ENCODE data around the gene KDM6B. TPM values are rescaled to one million over a fixed set of nuclear protein-coding genes. Genes with fewer than 3 reads are reported as not detected.

KDM6B gene
- total and polyA plus RNA-seq, 4 donors = 2.5 to 11.5 (median 3.3) TPM

- Histone ChIP-seq H3K36me3 (ENCODE audit: control insufficient read depth in 4 of 4, insufficient read depth in 3 of 4, low read depth in 1 of 4, low read length in 3 of 4) (peaks cover 22 to 54% (median 30%) of the 10 kb centered on the region in 4 donors), H3K9me3 (ENCODE audit: control insufficient read depth in 4 of 4, low read length in 3 of 4) (no peaks in the 10 kb centered on the region), H3K27me3 (ENCODE audit: control insufficient read depth in 4 of 4, insufficient read depth in 4 of 4, low read length in 3 of 4) (no peaks in the 10 kb centered on the region), H3K4me3 (ENCODE audit: low read depth in 1 of 3, low read length in 3 of 3) (no peak overlapping the region), H3K4me1 (ENCODE audit: control insufficient read depth in 4 of 4, insufficient read depth in 4 of 4, low read length in 3 of 4) (peaks cover 5 to 12% (median 10%) of the 10 kb centered on the region in 4 donors), H3K27ac (ENCODE audit: low read depth in 1 of 2, low read length in 2 of 2) (no peak overlapping the region), H3K9ac (ENCODE audit: low read depth in 1 of 2, low read length in 2 of 2) (no peak overlapping the region)
- DNase-seq (ENCODE audit: low spot score) = no peak
- WGBS = 92% methylated on average over 17 of the region's 17 CpGs
- TF ChIP-seq ZBTB33 (IDR thresholded peaks at IDR 0.05) (no peak), MAX (IDR thresholded peaks at IDR 0.05) (no peak), EGR1 (IDR thresholded peaks at IDR 0.05; ENCODE audit: low read depth in 2 of 2) (no peak), RAD21 (IDR thresholded peaks at IDR 0.05) (no peak), RXRA (IDR thresholded peaks at IDR 0.05) (no peak), REST (IDR thresholded peaks at IDR 0.05) (no peak), GABPA (IDR thresholded peaks at IDR 0.05 in 1 of 2, conservative IDR thresholded peaks at IDR 0.05 in 1 of 2) (no peak), HNF4A (conservative IDR thresholded peaks at IDR 0.05) (no peak)
Measured at GRCh38 chr17:7850701-7851437, 16.9 kb downstream of the KDM6B start.

- DNase-seq (ENCODE audit: low spot score) = peak; percentile 93
- no peak overlapping the region for H3K27ac ChIP-seq (ENCODE audit: low read depth in 1 of 2, low read length in 2 of 2)
- H3K4me1 ChIP-seq (ENCODE audit: control insufficient read depth in 4 of 4, insufficient read depth in 4 of 4, low read length in 3 of 4) = peaks cover 5 to 20% (median 18%) of the 10 kb centered on the region in 4 donors
- H3K9ac ChIP-seq (ENCODE audit: low read depth in 1 of 2, low read length in 2 of 2) = no peak overlapping the region
- no peak overlapping the region for H3K4me3 ChIP-seq (ENCODE audit: low read depth in 1 of 3, low read length in 3 of 3)
- WGBS = 31% methylated on average over 60 of the region's 60 CpGs
- H3K27me3 ChIP-seq (ENCODE audit: control insufficient read depth in 4 of 4, insufficient read depth in 4 of 4, low read length in 3 of 4) = no peaks in the 10 kb centered on the region
- H3K36me3 ChIP-seq (ENCODE audit: control insufficient read depth in 4 of 4, insufficient read depth in 3 of 4, low read depth in 1 of 4, low read length in 3 of 4) = peaks cover 19 to 50% (median 28%) of the 10 kb centered on the region in 4 donors
- no peaks in the 10 kb centered on the region for H3K9me3 ChIP-seq (ENCODE audit: control insufficient read depth in 4 of 4, low read length in 3 of 4)
- TF ChIP-seq JUND (IDR thresholded peaks at IDR 0.05) (no peak), NR2F2 (IDR thresholded peaks at IDR 0.05) (no peak), HNF4G (IDR thresholded peaks at IDR 0.05) (no peak), MAX (IDR thresholded peaks at IDR 0.05) (no peak), ZBTB33 (IDR thresholded peaks at IDR 0.05) (peak; percentile 20), FOXA2 (IDR thresholded peaks at IDR 0.05) (no peak), EGR1 (IDR thresholded peaks at IDR 0.05; ENCODE audit: low read depth in 2 of 2) (no peak), SP1 (IDR thresholded peaks at IDR 0.05) (peak; percentile 65), RXRA (IDR thresholded peaks at IDR 0.05) (peak; percentile 23 to 25), RAD21 (IDR thresholded peaks at IDR 0.05) (peak; percentile 95 to 97), GABPA (IDR thresholded peaks at IDR 0.05 in 1 of 2, conservative IDR thresholded peaks at IDR 0.05 in 1 of 2) (no peak), HNF4A (conservative IDR thresholded peaks at IDR 0.05) (no peak), TAF1 (conservative IDR thresholded peaks at IDR 0.05) (no peak), YY1 (IDR thresholded peaks at IDR 0.05) (no peak), FOXA1 (IDR thresholded peaks at IDR 0.05) (no peak)
- TF ChIP-seq, protein P1, sequence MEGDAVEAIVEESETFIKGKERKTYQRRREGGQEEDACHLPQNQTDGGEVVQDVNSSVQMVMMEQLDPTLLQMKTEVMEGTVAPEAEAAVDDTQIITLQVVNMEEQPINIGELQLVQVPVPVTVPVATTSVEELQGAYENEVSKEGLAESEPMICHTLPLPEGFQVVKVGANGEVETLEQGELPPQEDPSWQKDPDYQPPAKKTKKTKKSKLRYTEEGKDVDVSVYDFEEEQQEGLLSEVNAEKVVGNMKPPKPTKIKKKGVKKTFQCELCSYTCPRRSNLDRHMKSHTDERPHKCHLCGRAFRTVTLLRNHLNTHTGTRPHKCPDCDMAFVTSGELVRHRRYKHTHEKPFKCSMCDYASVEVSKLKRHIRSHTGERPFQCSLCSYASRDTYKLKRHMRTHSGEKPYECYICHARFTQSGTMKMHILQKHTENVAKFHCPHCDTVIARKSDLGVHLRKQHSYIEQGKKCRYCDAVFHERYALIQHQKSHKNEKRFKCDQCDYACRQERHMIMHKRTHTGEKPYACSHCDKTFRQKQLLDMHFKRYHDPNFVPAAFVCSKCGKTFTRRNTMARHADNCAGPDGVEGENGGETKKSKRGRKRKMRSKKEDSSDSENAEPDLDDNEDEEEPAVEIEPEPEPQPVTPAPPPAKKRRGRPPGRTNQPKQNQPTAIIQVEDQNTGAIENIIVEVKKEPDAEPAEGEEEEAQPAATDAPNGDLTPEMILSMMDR (IDR thresholded peaks at IDR 0.05; ENCODE audit: low read depth, low read length, missing input control) = peak; percentile 99
Measured at GRCh38 chr17:7851438-7852261, 17.6 kb downstream of the KDM6B start.

Measured in liver (tissue), 9 donors.